ENCODE results near the gene SLC7A9.

DNA sequence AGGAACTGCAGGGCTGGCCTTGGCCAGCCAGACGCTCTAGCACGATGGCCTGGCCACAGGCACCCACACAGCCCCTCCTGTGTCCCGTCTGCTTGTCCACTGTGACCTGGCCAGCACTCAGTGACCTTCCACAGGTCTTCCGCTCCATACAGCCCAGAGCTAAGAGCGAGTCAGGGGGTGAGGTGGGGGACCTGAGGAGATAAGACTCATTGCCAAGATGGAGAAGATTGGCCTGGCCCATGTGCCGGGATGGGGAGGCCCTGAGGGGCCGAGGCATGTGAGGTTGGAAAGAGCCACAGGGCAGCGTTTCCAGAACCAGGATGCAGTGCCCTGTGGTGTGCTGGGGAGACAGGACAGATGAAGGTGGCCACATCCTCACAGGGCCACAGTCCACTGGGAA is 10.2 kb upstream of the SLC7A9 start:
- no peak for TF ChIP-seq EZH2 (IDR thresholded peaks at IDR 0.05; ENCODE audit: low read length, missing control alignments)
- TF ChIP-seq, protein P1, sequence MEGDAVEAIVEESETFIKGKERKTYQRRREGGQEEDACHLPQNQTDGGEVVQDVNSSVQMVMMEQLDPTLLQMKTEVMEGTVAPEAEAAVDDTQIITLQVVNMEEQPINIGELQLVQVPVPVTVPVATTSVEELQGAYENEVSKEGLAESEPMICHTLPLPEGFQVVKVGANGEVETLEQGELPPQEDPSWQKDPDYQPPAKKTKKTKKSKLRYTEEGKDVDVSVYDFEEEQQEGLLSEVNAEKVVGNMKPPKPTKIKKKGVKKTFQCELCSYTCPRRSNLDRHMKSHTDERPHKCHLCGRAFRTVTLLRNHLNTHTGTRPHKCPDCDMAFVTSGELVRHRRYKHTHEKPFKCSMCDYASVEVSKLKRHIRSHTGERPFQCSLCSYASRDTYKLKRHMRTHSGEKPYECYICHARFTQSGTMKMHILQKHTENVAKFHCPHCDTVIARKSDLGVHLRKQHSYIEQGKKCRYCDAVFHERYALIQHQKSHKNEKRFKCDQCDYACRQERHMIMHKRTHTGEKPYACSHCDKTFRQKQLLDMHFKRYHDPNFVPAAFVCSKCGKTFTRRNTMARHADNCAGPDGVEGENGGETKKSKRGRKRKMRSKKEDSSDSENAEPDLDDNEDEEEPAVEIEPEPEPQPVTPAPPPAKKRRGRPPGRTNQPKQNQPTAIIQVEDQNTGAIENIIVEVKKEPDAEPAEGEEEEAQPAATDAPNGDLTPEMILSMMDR (conservative IDR thresholded peaks at IDR 0.05 in 1 of 2, IDR thresholded peaks at IDR 0.05 in 1 of 2; ENCODE audit: low read depth in 1 of 2, low read length in 2 of 2), result no peak
